Ishikawa (cell line): ENCODE measurements around the gene PDHB.
A peak's percentile ranks its signal among the peaks of the same experiment; 100 is the strongest.

Experiments
- CEBPB ChIP-seq: IDR thresholded peaks from 2 replicates; pipeline ENCODE4 v1.6.1; 2012
- CREB1 ChIP-seq: IDR thresholded peaks from 2 replicates; pipeline ENCODE4 v1.6.1; 2012; ENCODE audit warnings: low read depth
- EGR1 ChIP-seq: IDR thresholded peaks from 2 replicates; pipeline ENCODE4 v1.6.1; 2012
- EP300 ChIP-seq: IDR thresholded peaks from 2 replicates; pipeline ENCODE4 v1.6.1; 2012; ENCODE audit warnings: borderline replicate concordance
- FOXM1 ChIP-seq: IDR thresholded peaks from 2 replicates; pipeline ENCODE4 v1.6.1; 2012; ENCODE audit warnings: low read depth, borderline replicate concordance
- NFIC ChIP-seq: IDR thresholded peaks from 2 replicates; pipeline ENCODE4 v1.6.1; 2012
- RAD21 ChIP-seq: IDR thresholded peaks from 2 replicates; pipeline ENCODE4 v1.6.1; 2012; ENCODE audit warnings: low read depth
- TAF1 ChIP-seq: IDR thresholded peaks from 2 replicates; pipeline ENCODE4 v1.6.1; 2012; ENCODE audit warnings: low read depth, mild to moderate bottlenecking
- TCF12 ChIP-seq: IDR thresholded peaks from 2 replicates; pipeline ENCODE4 v1.6.1; 2012; ENCODE audit warnings: low read depth
- TEAD4 ChIP-seq: IDR thresholded peaks from 2 replicates; pipeline ENCODE4 v1.6.1; 2012
- YY1 ChIP-seq: IDR thresholded peaks from 2 replicates; pipeline ENCODE4 v1.6.1; 2012; ENCODE audit warnings: low read depth
- ZBTB7A ChIP-seq: IDR thresholded peaks from 2 replicates; pipeline ENCODE4 v1.6.1; 2012; ENCODE audit warnings: low read depth
- TF ChIP-seq, protein P1 (sequence below): IDR thresholded peaks from 2 replicates; pipeline ENCODE4 v1.6.1; 2012
- TF ChIP-seq, protein P2 (sequence below): IDR thresholded peaks from 2 replicates; pipeline ENCODE4 v1.6.1; 2012
- TF ChIP-seq, protein P3 (sequence below): IDR thresholded peaks from 2 replicates; pipeline ENCODE4 v1.6.1; 2012; ENCODE audit warnings: low read depth, mild to moderate bottlenecking

The PDHB gene

DNA sequence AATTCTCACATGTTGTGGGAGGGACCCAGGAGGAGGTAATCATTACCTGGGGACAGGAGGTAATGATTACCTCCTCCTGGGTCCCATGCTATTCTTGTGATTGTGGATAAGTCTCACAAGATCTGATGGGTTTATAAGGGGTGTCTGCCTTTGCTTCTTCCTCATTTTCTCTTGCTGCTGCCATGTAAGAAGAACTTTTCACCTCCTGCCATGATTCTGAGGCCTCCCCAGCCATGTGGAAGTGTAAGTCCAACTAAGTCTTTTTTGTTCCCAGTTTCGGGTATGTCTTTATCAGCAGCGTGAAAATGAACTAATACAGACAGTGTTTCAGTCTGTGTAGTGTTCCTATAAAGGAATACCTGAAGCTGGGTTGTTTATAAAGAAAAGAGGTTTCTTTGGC, 45.1 kb upstream of the PDHB start:
- TF ChIP-seq YY1: no peak
- TF ChIP-seq, protein P1, sequence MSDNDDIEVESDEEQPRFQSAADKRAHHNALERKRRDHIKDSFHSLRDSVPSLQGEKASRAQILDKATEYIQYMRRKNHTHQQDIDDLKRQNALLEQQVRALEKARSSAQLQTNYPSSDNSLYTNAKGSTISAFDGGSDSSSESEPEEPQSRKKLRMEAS: no peak
- TF ChIP-seq CREB1: no peak
- TF ChIP-seq CEBPB: no peak
- no peak for TF ChIP-seq EP300
- no peak for TF ChIP-seq NFIC

DNA sequence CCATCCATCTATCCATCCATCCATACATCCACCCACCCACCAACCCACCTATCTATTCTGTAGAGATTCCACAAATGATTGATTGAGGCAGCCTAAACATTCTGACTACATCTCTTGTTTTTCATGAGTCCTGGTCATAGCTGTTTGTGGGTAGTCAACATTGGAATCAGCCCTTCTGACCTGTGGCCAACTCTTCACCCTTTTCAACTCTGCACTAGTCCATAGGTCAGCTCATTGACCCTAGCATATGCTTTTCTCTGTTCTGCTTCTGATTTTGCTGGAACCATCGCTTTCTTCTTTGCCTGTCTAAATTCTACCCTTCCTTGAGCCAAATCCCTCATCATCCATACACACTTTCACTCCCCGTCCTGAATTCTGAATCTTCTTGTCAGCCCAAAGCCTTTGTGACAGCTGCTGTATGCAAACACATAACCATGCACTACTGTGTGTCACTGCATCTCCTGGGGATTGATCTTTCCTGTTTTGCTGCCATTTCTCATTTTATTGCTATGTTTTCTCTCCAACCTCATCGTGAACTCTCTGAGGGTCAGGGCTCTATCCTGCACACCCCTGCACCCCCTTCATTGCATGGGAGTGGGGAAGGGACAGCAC, 41.4 kb upstream of the PDHB start:
- TF ChIP-seq NFIC (no peak), TEAD4 (no peak), TAF1 (no peak), EP300 (no peak), EGR1 (no peak), CREB1 (no peak), RAD21 (no peak), CEBPB (no peak), TCF12 (no peak), YY1 (no peak), FOXM1 (no peak)
- TF ChIP-seq, protein P2, sequence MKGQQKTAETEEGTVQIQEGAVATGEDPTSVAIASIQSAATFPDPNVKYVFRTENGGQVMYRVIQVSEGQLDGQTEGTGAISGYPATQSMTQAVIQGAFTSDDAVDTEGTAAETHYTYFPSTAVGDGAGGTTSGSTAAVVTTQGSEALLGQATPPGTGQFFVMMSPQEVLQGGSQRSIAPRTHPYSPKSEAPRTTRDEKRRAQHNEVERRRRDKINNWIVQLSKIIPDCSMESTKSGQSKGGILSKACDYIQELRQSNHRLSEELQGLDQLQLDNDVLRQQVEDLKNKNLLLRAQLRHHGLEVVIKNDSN: no peak
- TF ChIP-seq, protein P3, sequence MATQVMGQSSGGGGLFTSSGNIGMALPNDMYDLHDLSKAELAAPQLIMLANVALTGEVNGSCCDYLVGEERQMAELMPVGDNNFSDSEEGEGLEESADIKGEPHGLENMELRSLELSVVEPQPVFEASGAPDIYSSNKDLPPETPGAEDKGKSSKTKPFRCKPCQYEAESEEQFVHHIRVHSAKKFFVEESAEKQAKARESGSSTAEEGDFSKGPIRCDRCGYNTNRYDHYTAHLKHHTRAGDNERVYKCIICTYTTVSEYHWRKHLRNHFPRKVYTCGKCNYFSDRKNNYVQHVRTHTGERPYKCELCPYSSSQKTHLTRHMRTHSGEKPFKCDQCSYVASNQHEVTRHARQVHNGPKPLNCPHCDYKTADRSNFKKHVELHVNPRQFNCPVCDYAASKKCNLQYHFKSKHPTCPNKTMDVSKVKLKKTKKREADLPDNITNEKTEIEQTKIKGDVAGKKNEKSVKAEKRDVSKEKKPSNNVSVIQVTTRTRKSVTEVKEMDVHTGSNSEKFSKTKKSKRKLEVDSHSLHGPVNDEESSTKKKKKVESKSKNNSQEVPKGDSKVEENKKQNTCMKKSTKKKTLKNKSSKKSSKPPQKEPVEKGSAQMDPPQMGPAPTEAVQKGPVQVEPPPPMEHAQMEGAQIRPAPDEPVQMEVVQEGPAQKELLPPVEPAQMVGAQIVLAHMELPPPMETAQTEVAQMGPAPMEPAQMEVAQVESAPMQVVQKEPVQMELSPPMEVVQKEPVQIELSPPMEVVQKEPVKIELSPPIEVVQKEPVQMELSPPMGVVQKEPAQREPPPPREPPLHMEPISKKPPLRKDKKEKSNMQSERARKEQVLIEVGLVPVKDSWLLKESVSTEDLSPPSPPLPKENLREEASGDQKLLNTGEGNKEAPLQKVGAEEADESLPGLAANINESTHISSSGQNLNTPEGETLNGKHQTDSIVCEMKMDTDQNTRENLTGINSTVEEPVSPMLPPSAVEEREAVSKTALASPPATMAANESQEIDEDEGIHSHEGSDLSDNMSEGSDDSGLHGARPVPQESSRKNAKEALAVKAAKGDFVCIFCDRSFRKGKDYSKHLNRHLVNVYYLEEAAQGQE: no peak
- TF ChIP-seq, protein P1: no peak

DNA sequence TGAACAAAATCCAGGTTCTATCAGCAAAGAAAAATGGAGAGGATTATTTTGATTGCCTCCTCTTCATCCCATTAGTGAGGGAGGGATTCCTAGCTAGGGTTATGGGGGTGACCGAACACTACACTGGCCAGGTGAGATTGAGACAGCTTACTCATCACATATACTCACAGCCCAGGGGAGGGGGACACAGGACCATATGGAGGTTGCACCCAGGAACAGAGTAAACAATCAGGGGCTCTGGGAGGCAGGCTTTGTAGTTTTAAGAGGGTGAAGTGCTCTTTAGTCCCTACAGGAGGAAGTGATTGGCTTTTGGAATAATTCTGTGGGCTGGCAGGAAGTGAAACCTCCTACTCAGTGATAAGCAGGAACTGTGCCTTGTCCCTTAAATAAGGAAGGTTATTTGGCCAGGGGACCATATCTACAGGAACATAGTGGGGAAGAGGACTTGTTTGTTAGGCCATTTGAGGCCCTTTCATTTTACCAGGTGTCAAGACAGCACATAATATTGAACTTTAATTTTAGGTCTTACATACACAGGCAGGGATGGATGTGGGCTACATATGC, 40.8 kb upstream of the PDHB start:
- TF ChIP-seq ZBTB7A (no peak), CEBPB (no peak), TCF12 (no peak), RAD21 (no peak)
- TF ChIP-seq, protein P3: no peak

DNA sequence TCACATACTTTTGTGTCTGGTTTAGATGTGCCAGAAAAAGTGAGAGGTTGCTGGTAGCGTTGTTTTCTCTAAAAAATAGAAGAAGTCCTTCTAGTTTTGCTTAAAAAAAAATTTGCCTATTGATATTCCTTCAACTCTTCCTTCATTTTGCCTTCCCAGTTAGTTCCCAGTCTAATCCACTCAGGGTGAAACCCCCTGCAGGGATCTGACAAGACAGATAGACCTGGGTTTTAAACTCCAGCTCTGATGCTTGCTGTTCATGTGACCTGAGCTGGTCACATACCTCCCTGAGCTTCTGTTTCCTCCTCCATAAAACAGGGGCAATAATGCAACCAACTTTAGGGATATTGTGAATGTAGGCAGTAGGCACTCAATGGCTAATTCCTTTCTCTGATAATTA, 39.6 kb upstream of the PDHB start:
- TF ChIP-seq EGR1 (no peak), TEAD4 (no peak), TCF12 (no peak), FOXM1 (no peak)
- TF ChIP-seq, protein P2: no peak

DNA sequence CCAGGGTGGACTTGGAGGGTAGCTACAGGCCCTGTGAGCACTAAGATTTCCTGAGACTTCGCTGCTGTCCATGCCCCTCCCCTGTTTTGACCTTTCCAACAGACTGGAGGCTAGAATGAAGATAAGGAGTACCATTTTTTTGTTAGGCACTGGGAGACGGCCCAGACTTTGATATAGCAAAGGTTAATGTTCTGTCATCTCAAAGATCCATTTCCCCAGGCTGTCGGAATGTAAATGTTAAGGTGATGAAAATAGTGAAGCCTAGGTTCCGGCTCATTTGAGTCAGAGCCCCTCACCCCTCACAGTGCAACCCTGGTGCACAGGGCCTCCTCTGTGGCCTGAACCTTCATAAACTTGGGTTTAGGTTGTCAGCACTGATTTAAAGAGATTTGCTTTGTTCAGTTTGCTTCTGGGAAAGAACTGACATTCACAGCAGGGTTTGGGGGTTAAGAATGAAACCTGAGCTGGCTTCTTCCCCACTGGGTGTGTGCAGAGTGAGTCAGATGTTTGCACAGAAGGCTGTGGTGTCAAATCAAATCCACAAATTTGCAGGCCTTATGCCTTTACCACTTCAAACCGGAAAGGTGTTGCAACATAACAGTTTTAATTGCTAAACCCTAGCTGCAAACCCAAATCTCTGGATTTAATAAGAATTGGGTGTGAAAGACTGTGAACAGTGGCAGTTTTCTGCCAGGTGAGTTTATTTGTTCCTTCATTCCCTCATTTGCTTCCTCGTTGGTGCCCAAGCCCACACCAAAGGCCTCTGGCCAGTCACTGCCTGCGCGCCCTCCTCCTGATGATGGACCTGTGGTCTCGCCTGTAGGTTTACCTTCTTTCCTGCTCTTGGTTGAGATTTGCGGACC, 37.6 kb upstream of the PDHB start:
- TF ChIP-seq, protein P2: peak; percentile 6; the same call in 1 of the 2 replicates
- TF ChIP-seq EGR1: 0 out of 2 replicates have a peak, but pooled peaks have one; percentile 7
- TF ChIP-seq ZBTB7A: peak; percentile 52; the same call in 1 of the 2 replicates
- TF ChIP-seq TCF12: peak; percentile 96
- TF ChIP-seq YY1: 0 out of 2 replicates have a peak, but pooled peaks have one; percentile 50
- TF ChIP-seq EP300: peak; percentile 94
- TF ChIP-seq RAD21: no peak
- TF ChIP-seq CREB1: no peak
- TF ChIP-seq, protein P3: no peak
- TF ChIP-seq TEAD4: peak; percentile 78
- TF ChIP-seq FOXM1: peak; percentile 75; the same call in 1 of the 2 replicates
- TF ChIP-seq, protein P1: peak; percentile 46; the same call in 1 of the 2 replicates
- TF ChIP-seq CEBPB: peak; percentile 99
- TF ChIP-seq NFIC: peak; percentile 79
- TF ChIP-seq TAF1: no peak
